ENCODE data around the gene CEP72.

Gene CEP72

GRCh38 chr5:669842-670395, 57.8 kb downstream of the CEP72 start:
- peaks cover 16% of the 10 kb centered on the region for H3K36me3 ChIP-seq (ENCODE audit: insufficient read depth, low read length)
- no peaks in the 10 kb centered on the region for H3K9me3 ChIP-seq (ENCODE audit: insufficient read depth, low read depth, low read length)
- no peaks in the 10 kb centered on the region for H3K4me1 ChIP-seq (ENCODE audit: insufficient read depth, low read length)
- H3K27ac ChIP-seq (ENCODE audit: low read depth, low read length) = no peak overlapping the region
- 84% methylated on average over 22 of the region's 22 CpGs for WGBS
- no peak overlapping the region for H3K9ac ChIP-seq (ENCODE audit: low read depth, low read length)
- H3K4me3 ChIP-seq (ENCODE audit: low read length) = no peak overlapping the region
- no peaks in the 10 kb centered on the region; the same call in 1 of the 2 replicates for H3K27me3 ChIP-seq (ENCODE audit: insufficient read depth, low read length)

- Histone ChIP-seq H3K27me3 (ENCODE audit: insufficient read depth, low read length) (no peaks in the 10 kb centered on the region; the same call in 1 of the 2 replicates), H3K9me3 (ENCODE audit: insufficient read depth, low read depth, low read length) (no peaks in the 10 kb centered on the region), H3K36me3 (ENCODE audit: insufficient read depth, low read length) (peaks cover 15% of the 10 kb centered on the region), H3K9ac (ENCODE audit: low read depth, low read length) (no peak overlapping the region), H3K27ac (ENCODE audit: low read depth, low read length) (no peak overlapping the region), H3K4me3 (ENCODE audit: low read length) (no peak overlapping the region), H3K4me1 (ENCODE audit: insufficient read depth, low read length) (no peaks in the 10 kb centered on the region)
- WGBS = 78% methylated on average over 33 of the region's 33 CpGs
Measured at GRCh38 chr5:670396-671270, 58.5 kb downstream of the CEP72 start.

- Histone ChIP-seq H3K4me1 (ENCODE audit: insufficient read depth, low read length) (no peaks in the 10 kb centered on the region), H3K27ac (ENCODE audit: low read depth, low read length) (peak overlapping the region; percentile 45; the same call in 1 of the 2 replicates), H3K9ac (ENCODE audit: low read depth, low read length) (peak overlapping the region; percentile 61; the same call in 1 of the 2 replicates), H3K9me3 (ENCODE audit: insufficient read depth, low read depth, low read length) (no peaks in the 10 kb centered on the region), H3K27me3 (ENCODE audit: insufficient read depth, low read length) (no peaks in the 10 kb centered on the region; the same call in 1 of the 2 replicates), H3K36me3 (ENCODE audit: insufficient read depth, low read length) (peaks cover 9% of the 10 kb centered on the region), H3K4me3 (ENCODE audit: low read length) (no peak overlapping the region)
- WGBS = 39% methylated on average over 27 of the region's 27 CpGs
Measured at GRCh38 chr5:671459-672328, 59.6 kb downstream of the CEP72 start.

GRCh38 chr5:672329-673160, 60.4 kb downstream of the CEP72 start:
- Histone ChIP-seq H3K4me1 (ENCODE audit: insufficient read depth, low read length) (no peaks in the 10 kb centered on the region), H3K27me3 (ENCODE audit: insufficient read depth, low read length) (no peaks in the 10 kb centered on the region; the same call in 1 of the 2 replicates), H3K9ac (ENCODE audit: low read depth, low read length) (peak overlapping the region; percentile 61), H3K9me3 (ENCODE audit: insufficient read depth, low read depth, low read length) (no peaks in the 10 kb centered on the region), H3K4me3 (ENCODE audit: low read length) (no peak overlapping the region), H3K36me3 (ENCODE audit: insufficient read depth, low read length) (peaks cover under 1% of the 10 kb centered on the region; the same call in 1 of the 2 replicates), H3K27ac (ENCODE audit: low read depth, low read length) (peak overlapping the region; percentile 70; the same call in 1 of the 2 replicates)
- 44% methylated on average over 27 of the region's 27 CpGs for WGBS

GRCh38 chr5:673161-673830, 61.2 kb downstream of the CEP72 start:
- Histone ChIP-seq H3K27me3 (ENCODE audit: insufficient read depth, low read length) (no peaks in the 10 kb centered on the region; the same call in 1 of the 2 replicates), H3K4me1 (ENCODE audit: insufficient read depth, low read length) (no peaks in the 10 kb centered on the region), H3K27ac (ENCODE audit: low read depth, low read length) (peak overlapping the region; percentile 70; the same call in 1 of the 2 replicates), H3K4me3 (ENCODE audit: low read length) (no peak overlapping the region), H3K36me3 (ENCODE audit: insufficient read depth, low read length) (no peaks in the 10 kb centered on the region), H3K9me3 (ENCODE audit: insufficient read depth, low read depth, low read length) (no peaks in the 10 kb centered on the region), H3K9ac (ENCODE audit: low read depth, low read length) (peak overlapping the region; percentile 49)
- 71% methylated on average over 19 of the region's 19 CpGs for WGBS

- Histone ChIP-seq H3K27ac (ENCODE audit: low read depth, low read length) (no peak overlapping the region), H3K9ac (ENCODE audit: low read depth, low read length) (no peak overlapping the region), H3K27me3 (ENCODE audit: insufficient read depth, low read length) (no peaks in the 10 kb centered on the region; the same call in 1 of the 2 replicates), H3K4me1 (ENCODE audit: insufficient read depth, low read length) (no peaks in the 10 kb centered on the region), H3K36me3 (ENCODE audit: insufficient read depth, low read length) (no peaks in the 10 kb centered on the region), H3K4me3 (ENCODE audit: low read length) (no peak overlapping the region), H3K9me3 (ENCODE audit: insufficient read depth, low read depth, low read length) (no peaks in the 10 kb centered on the region)
- WGBS = 87% methylated on average over 27 of the region's 27 CpGs
Measured at GRCh38 chr5:673831-674629, 61.9 kb downstream of the CEP72 start.

- no peak overlapping the region for H3K4me3 ChIP-seq (ENCODE audit: low read length)
- H3K27me3 ChIP-seq (ENCODE audit: insufficient read depth, low read length) = no peaks in the 10 kb centered on the region; the same call in 1 of the 2 replicates
- H3K9ac ChIP-seq (ENCODE audit: low read depth, low read length) = no peak overlapping the region
- 76% methylated on average over 7 of the region's 7 CpGs for WGBS
- H3K27ac ChIP-seq (ENCODE audit: low read depth, low read length) = no peak overlapping the region
- no peaks in the 10 kb centered on the region for H3K36me3 ChIP-seq (ENCODE audit: insufficient read depth, low read length)
- H3K9me3 ChIP-seq (ENCODE audit: insufficient read depth, low read depth, low read length) = no peaks in the 10 kb centered on the region
- H3K4me1 ChIP-seq (ENCODE audit: insufficient read depth, low read length) = no peaks in the 10 kb centered on the region
Measured at GRCh38 chr5:674630-675011, 62.5 kb downstream of the CEP72 start.

- Histone ChIP-seq H3K36me3 (ENCODE audit: insufficient read depth, low read length) (no peaks in the 10 kb centered on the region), H3K9ac (ENCODE audit: low read depth, low read length) (no peak overlapping the region), H3K27ac (ENCODE audit: low read depth, low read length) (no peak overlapping the region), H3K4me3 (ENCODE audit: low read length) (no peak overlapping the region), H3K4me1 (ENCODE audit: insufficient read depth, low read length) (no peaks in the 10 kb centered on the region), H3K27me3 (ENCODE audit: insufficient read depth, low read length) (no peaks in the 10 kb centered on the region; the same call in 1 of the 2 replicates), H3K9me3 (ENCODE audit: insufficient read depth, low read depth, low read length) (no peaks in the 10 kb centered on the region)
- 89% methylated on average over 20 of the region's 20 CpGs for WGBS
Measured at GRCh38 chr5:675111-675870, 63.2 kb downstream of the CEP72 start.
